Stomach (tissue), 9 donors: ENCODE measurements around the gene GPX6. TPM values are rescaled to one million over a fixed set of nuclear protein-coding genes. Genes with fewer than 3 reads are reported as not detected.
"Not testable (repeated sequence)": the region's sequence is repeated elsewhere in the genome, so short reads cannot be mapped to it uniquely, and the experiment has no call there.

Experiments
- DNase-seq, 2 donors: peaks; one replicate each; pipeline versions ENCODE4 v3.0.0 to v3.0.0-alpha.2; 2013 to 2019
- H3K27ac ChIP-seq, 5 donors: fragments of 200-600 bp in 4 of 5; sonication (generic) in 4 of 5; one replicate each; pipeline ENCODE4 v1.5.1; 2013 to 2019; ENCODE audit warnings: mild to moderate bottlenecking in 1 of 5, moderate library complexity in 1 of 5
- H3K27me3 ChIP-seq, 3 donors: fragments of 200-600 bp; sonication (generic); one replicate each; pipeline ENCODE4 v1.5.1; 2017 to 2019; ENCODE audit warnings: mixed run types in 1 of 3
- H3K36me3 ChIP-seq, 4 donors: fragments of 200-600 bp; sonication (generic); 1 replicate in 3 of 4; 2 replicates in 1 of 4; pipeline ENCODE4 v1.5.1; 2016 to 2019
- H3K4me1 ChIP-seq, 4 donors: fragments of 200-600 bp; sonication (generic); one replicate each; pipeline ENCODE4 v1.5.1; 2016 to 2019
- H3K4me3 ChIP-seq, 4 donors: fragments of 200-600 bp; sonication (generic) in 3 of 4; one replicate each; pipeline ENCODE4 v1.5.1; 2016 to 2019; ENCODE audit warnings: mild to moderate bottlenecking in 1 of 4
- H3K9me3 ChIP-seq, 4 donors: fragments of 200-600 bp; sonication (generic); one replicate each; pipeline ENCODE4 v1.5.1; 2016 to 2019
- EP300 ChIP-seq: sonication (generic); formaldehyde crosslinking; IDR thresholded peaks from one replicate; pipeline ENCODE4 v1.6.1; 2017; ENCODE audit warnings: antibody characterized with exemption
- POLR2A ChIP-seq, 4 donors: fragments of 450-650 bp; IDR thresholded peaks; one replicate each; pipeline ENCODE4 v1.6.1; 2016; ENCODE audit warnings: antibody characterized with exemption in 4 of 4, control low read depth in 2 of 4, mild to moderate bottlenecking in 1 of 4, moderate library complexity in 1 of 4
- POLR2AphosphoS5 ChIP-seq, 3 donors: sonication (generic); formaldehyde crosslinking; IDR thresholded peaks; one replicate each; pipeline ENCODE4 v1.6.1; 2016; ENCODE audit warnings: antibody characterized with exemption in 3 of 3
- WGBS, 5 donors: extraction: QIAGEN DNeasy Blood & Tissue Kit in 3 of 5; methylation state at CpG; one replicate each; pipeline versions ENCODE4 v1.1.5 to v1.1.7; 2013 to 2018; 5-methylcytosine and 5-hydroxymethylcytosine counted together
- intact Hi-C: fragments of 100-400 bp; cut with DNase I; formaldehyde crosslinking; loops from one replicate; pipeline ENCODE4 v1.15.1; 2023; ENCODE audit warnings: low total_unique reads
- polyA plus RNA-seq, 3 donors: library from polyadenylated mRNA; stranded (reverse); fragments of 200-250 nt; gene quantifications; one replicate each; pipeline ENCODE4 v1.2.3, GENCODE V29; 2013
- total RNA-seq, 5 donors: library from RNA; depleted of rRNA; stranded (reverse); fragments of >200 nt; gene quantifications; one replicate each; pipeline versions ENCODE4 v1.1.0 to v1.2.3, GENCODE V29; 2014 to 2016
- TF ChIP-seq, protein P1 (sequence below), 7 experiments: fragments of 450-650 bp in 4 of 7; fragments of 200-600 bp in 3 of 7; sonication (generic) in 3 of 7; IDR thresholded peaks; one replicate each; pipeline ENCODE4 v1.5.1; 2016 to 2019; ENCODE audit warnings: antibody characterized with exemption in 7 of 7, control low read depth in 2 of 7, mild to moderate bottlenecking in 1 of 7
- donor health status: healthy with polysubstance abuse.
- donor health status: Bipolar disorder and iron deficiency.
- donor health status: healthy.

GPX6 gene
- total and polyA plus RNA-seq, 8 donors: not detected

DNA sequence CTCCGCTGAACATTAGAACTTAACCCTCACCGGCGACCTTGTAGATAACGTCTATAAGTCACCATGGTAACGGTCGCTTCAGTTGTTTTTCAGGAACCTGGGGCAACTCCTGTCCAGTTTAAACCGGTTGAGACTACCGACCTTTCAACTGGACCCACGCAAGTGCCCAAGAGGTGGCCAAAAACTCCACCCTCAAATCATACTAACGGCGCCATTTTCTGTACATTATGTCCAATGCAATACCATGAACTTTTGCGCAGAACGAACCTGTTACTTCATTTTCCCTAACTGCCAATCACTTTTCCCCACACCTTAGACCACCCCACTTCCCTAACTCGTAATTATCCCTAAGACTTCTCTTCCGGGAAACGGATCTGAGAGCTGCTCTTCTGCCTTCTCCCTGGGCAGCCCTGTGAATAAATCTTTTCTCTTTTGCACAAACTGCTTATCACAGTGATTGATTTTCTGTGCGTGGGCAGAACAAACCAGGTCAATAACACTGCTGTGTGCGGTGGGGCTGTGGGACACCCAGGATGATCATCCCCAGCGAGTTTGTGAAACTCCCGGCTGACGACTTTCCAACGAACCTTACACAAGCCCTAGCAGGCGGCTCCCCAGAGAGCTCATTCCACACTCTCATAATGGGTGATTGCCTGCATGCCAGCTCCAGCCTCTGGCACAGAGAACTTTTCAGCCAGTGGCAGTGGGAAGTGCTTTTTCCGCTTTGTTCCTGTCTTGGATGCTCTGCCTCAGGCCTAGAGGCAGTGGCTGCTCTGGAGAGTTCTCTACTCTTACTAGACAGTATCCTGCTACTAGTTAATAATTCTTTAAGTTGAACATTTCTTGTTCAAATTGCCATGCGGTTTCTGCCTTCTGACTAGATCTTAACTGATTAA, 38.6 kb upstream of the GPX6 start:
- Histone ChIP-seq H3K27ac (no peak overlapping the region), H3K4me1 (no peaks in the 10 kb centered on the region), H3K27me3 (peaks cover 0 to 51% (median 18%) of the 10 kb centered on the region in 3 donors), H3K9me3 (peaks cover 0 to 7% (median 2%) of the 10 kb centered on the region in 4 donors), H3K36me3 (no peaks in the 10 kb centered on the region), H3K4me3 (no peak overlapping the region)
- 15 to 22% (median 18%) methylated on average over 24 to 25 of the region's 25 CpGs for WGBS, 5 donors
- intact Hi-C loops: no loop called here
- peak in 1 of 2 donors; percentile 69 for DNase-seq
- TF ChIP-seq, protein P1, sequence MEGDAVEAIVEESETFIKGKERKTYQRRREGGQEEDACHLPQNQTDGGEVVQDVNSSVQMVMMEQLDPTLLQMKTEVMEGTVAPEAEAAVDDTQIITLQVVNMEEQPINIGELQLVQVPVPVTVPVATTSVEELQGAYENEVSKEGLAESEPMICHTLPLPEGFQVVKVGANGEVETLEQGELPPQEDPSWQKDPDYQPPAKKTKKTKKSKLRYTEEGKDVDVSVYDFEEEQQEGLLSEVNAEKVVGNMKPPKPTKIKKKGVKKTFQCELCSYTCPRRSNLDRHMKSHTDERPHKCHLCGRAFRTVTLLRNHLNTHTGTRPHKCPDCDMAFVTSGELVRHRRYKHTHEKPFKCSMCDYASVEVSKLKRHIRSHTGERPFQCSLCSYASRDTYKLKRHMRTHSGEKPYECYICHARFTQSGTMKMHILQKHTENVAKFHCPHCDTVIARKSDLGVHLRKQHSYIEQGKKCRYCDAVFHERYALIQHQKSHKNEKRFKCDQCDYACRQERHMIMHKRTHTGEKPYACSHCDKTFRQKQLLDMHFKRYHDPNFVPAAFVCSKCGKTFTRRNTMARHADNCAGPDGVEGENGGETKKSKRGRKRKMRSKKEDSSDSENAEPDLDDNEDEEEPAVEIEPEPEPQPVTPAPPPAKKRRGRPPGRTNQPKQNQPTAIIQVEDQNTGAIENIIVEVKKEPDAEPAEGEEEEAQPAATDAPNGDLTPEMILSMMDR (IDR thresholded peaks at IDR 0.05): no peak
- no peak for TF ChIP-seq EP300
- TF ChIP-seq POLR2A (IDR thresholded peaks at IDR 0.05): no peak
- no peak for TF ChIP-seq POLR2AphosphoS5 (IDR thresholded peaks at IDR 0.05)

DNA sequence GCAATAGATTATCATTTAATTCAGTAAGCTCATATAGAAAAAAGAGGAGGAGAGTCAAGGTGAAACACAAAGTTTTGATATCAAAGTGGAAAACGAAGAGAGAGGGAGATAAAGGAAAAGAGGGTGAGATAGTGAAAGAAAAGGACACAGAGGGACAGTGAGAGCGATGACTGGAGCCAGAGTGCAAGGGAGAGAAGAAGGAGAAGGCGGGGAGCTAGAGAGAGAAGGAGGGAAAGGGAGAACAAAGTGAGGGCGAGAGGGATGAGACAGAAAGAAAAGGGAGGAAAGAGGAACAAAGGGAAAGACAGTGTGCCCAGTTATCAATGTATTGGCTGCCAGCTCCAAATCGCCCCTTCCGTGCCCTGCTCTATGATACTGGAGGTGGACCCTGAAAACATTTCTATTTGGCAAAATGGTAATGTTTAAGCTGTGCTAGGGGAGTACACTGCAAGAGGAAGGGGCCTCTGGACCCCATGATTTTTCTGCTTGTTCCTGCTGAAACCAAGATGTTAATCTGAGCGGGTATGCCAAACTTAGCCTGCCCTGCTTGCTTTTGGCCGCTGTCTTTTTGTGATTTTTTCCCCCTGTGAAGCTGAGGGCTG, 37.9 kb upstream of the GPX6 start:
- no peak overlapping the region for H3K4me3 ChIP-seq
- WGBS, 5 donors: 31 to 37% (median 34%) methylated on average over 8 of the region's 8 CpGs
- TF ChIP-seq, protein P1 (IDR thresholded peaks at IDR 0.05): no peak
- TF ChIP-seq EP300: no peak
- no peaks in the 10 kb centered on the region for H3K36me3 ChIP-seq
- H3K9me3 ChIP-seq: peaks cover 0 to 7% (median 2%) of the 10 kb centered on the region in 4 donors
- peaks cover 0 to 51% (median 18%) of the 10 kb centered on the region in 3 donors for H3K27me3 ChIP-seq
- intact Hi-C loops: no loop called here
- no peak overlapping the region for H3K27ac ChIP-seq
- no peaks in the 10 kb centered on the region for H3K4me1 ChIP-seq
- no peak for DNase-seq

DNA sequence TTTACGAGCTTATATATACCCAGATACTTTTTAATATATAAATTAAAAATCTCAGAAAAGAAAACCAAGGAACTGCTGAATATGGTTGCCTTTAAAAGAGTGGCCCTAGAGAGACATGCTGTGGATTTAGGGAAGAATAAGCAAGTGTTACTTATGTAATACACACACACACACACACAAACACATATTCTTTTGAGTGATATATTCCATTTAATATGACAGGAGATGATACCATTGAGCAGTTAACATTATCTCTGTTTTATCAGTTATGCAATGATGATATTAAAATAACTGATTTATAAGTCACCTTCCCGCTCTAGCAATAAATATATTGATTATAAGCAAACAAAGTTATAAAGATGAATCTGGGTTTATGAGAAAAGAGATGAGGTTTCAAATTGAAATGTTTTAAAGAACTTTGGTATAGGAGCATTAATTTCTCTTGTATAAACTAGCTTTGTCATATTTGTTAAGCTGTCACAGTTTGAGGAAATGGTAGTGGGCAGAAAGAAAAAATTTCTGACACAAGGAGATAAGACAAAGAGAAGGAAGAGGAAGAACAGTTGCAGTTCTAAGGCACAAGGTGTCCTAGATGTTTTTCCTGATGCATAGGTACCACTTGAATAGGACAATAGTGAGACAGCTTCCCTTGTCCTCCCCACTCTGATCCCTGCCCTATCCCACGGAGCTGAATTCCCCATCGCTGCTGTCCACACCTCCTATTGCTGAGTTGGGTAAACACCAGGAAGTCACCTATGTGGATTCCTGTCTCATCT, 36.5 kb upstream of the GPX6 start:
- 55 to 66% (median 61%) methylated on average over 4 of the region's 4 CpGs for WGBS, 5 donors
- Histone ChIP-seq H3K9me3 (peaks cover 0 to 10% (median 7%) of the 10 kb centered on the region in 4 donors), H3K4me3 (no peak overlapping the region), H3K27me3 (peaks cover 0 to 54% (median 18%) of the 10 kb centered on the region in 3 donors), H3K4me1 (no peaks in the 10 kb centered on the region), H3K36me3 (no peaks in the 10 kb centered on the region), H3K27ac (no peak overlapping the region)
- TF ChIP-seq POLR2AphosphoS5 (IDR thresholded peaks at IDR 0.05) (no peak), EP300 (no peak), POLR2A (IDR thresholded peaks at IDR 0.05) (no peak)
- TF ChIP-seq, protein P1 (IDR thresholded peaks at IDR 0.05): no peak
- intact Hi-C loops: no loop called here
- no peak for DNase-seq

DNA sequence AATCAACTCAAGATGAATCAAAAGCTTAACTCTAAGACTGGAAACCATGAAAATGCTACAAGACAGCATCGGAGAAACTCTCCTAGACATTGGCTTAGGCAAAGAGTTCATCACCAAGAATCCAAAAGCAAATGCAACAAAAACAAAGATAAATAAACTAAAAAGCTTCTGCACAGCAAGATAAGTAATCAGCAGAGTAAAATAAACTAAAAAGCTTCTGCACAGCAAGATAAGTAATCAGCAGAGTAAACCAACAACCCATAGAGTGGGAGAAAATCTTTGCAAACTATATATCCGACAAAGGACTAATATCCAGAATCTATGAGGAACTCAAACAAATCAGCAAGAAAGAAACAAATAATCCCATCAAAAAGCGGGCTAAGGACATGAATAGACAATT, 31.4 kb upstream of the GPX6 start:
- DNase-seq, H3K4me3 ChIP-seq, H3K36me3 ChIP-seq, intact Hi-C loops, H3K27ac ChIP-seq: not testable (repeated sequence)
- H3K9me3 ChIP-seq: peaks cover 0 to 13% (median 7%) of the 10 kb centered on the region in 4 donors
- 29 to 43% (median 35%) methylated on average over 3 of the region's 3 CpGs for WGBS, 5 donors
- peaks cover 0 to 60% (median 15%) of the 10 kb centered on the region in 3 donors for H3K27me3 ChIP-seq
- peaks cover 0 to 13% (median 6%) of the 10 kb centered on the region in 4 donors for H3K4me1 ChIP-seq
